Astrocyte (in vitro differentiated cells and primary cell): ENCODE results near the gene ANO3. TPM values are rescaled to one million over a fixed set of nuclear protein-coding genes. Genes with fewer than 3 reads are reported as not detected.

Experiments
- DNase-seq: peaks from one replicate; pipeline ENCODE4 v3.0.0-alpha.2; 2010; ENCODE audit warnings: low read depth
- FAIRE-seq: peaks from 2 replicates; lab custom pipeline; 2011; peaks lifted over from hg19 to GRCh38; lab: Jason Lieb, UNC
- H2AFZ ChIP-seq: 2 replicates; pipeline ENCODE4 v1.6.0; 2012; ENCODE audit warnings: low read depth, low read length, inconsistent platforms
- H3K27ac ChIP-seq: 2 replicates; pipeline ENCODE4 v1.5.1; 2011; ENCODE audit warnings: low read depth, low read length, inconsistent platforms
- H3K27me3 ChIP-seq: 2 replicates; pipeline ENCODE4 v1.6.0; 2011; ENCODE audit warnings: low read length, inconsistent platforms; ENCODE audit not compliant: insufficient read depth
- H3K36me3 ChIP-seq: 2 replicates; pipeline ENCODE4 v1.5.1; 2011; ENCODE audit warnings: low read length, inconsistent platforms; ENCODE audit not compliant: insufficient read depth
- H3K4me1 ChIP-seq: 2 replicates; pipeline ENCODE4 v1.5.1; 2011; ENCODE audit warnings: low read length, inconsistent platforms; ENCODE audit not compliant: insufficient read depth
- H3K4me2 ChIP-seq: 2 replicates; pipeline ENCODE4 v1.6.0; 2012; ENCODE audit warnings: low read length, inconsistent platforms
- H3K4me3 ChIP-seq: 2 replicates; pipeline ENCODE4 v1.5.1; 2011; ENCODE audit warnings: low read depth, mild to moderate bottlenecking, low read length, inconsistent platforms; ENCODE audit not compliant: insufficient read depth
- H3K79me2 ChIP-seq: 2 replicates; pipeline ENCODE4 v1.6.0; 2012; ENCODE audit warnings: mild to moderate bottlenecking, low read length, inconsistent platforms; ENCODE audit not compliant: insufficient read depth
- H3K9ac ChIP-seq: 2 replicates; pipeline ENCODE4 v1.6.0; 2012; ENCODE audit warnings: mild to moderate bottlenecking, low read length, inconsistent platforms
- H3K9me3 ChIP-seq: 2 replicates; pipeline ENCODE4 v1.5.1; 2012; ENCODE audit warnings: low read depth, mild to moderate bottlenecking, low read length, inconsistent platforms; ENCODE audit not compliant: insufficient read depth
- H4K20me1 ChIP-seq: 2 replicates; pipeline ENCODE4 v1.6.0; 2012; ENCODE audit warnings: low read length, inconsistent platforms; ENCODE audit not compliant: insufficient read depth
- H3K27ac Mint-ChIP-seq: one replicate; pipeline ENCODE4 v1.8.0; 2021; ENCODE audit warnings: mild to moderate bottlenecking, mixed read lengths; ENCODE audit not compliant: unreplicated experiment
- H3K27me3 Mint-ChIP-seq: one replicate; pipeline ENCODE4 v1.8.0; 2021; ENCODE audit warnings: low read depth, mixed read lengths; ENCODE audit not compliant: unreplicated experiment
- H3K36me3 Mint-ChIP-seq: one replicate; pipeline ENCODE4 v1.8.0; 2021; ENCODE audit warnings: low read depth, mixed read lengths; ENCODE audit not compliant: unreplicated experiment
- H3K4me1 Mint-ChIP-seq: one replicate; pipeline ENCODE4 v1.8.0; 2021; ENCODE audit warnings: low read depth, mixed read lengths; ENCODE audit not compliant: unreplicated experiment
- H3K4me3 Mint-ChIP-seq: one replicate; pipeline ENCODE4 v1.8.0; 2021; ENCODE audit warnings: mild to moderate bottlenecking, moderate library complexity, mixed read lengths; ENCODE audit not compliant: unreplicated experiment
- H3K9me3 Mint-ChIP-seq: one replicate; pipeline ENCODE4 v1.8.0; 2021; ENCODE audit warnings: mild to moderate bottlenecking, mixed read lengths; ENCODE audit not compliant: unreplicated experiment
- CTCF ChIP-seq: IDR thresholded peaks from 2 replicates; pipeline ENCODE4 v1.5.1; 2011; ENCODE audit warnings: low read depth, mild to moderate bottlenecking, inconsistent platforms, low read length, moderate library complexity; ENCODE audit not compliant: insufficient read depth
- EZH2 ChIP-seq: IDR thresholded peaks from 2 replicates; pipeline ENCODE4 v1.6.1; 2012; ENCODE audit warnings: mild to moderate bottlenecking, low read length, inconsistent platforms; ENCODE audit not compliant: insufficient read depth
- total RNA-seq: library from RNA; stranded (reverse); gene quantifications from 2 replicates; pipeline ENCODE4 v1.2.1, GENCODE V29; 2021

The ANO3 gene
- total RNA-seq, 1 donor from 2014 or later = 0.11 TPM

DNA sequence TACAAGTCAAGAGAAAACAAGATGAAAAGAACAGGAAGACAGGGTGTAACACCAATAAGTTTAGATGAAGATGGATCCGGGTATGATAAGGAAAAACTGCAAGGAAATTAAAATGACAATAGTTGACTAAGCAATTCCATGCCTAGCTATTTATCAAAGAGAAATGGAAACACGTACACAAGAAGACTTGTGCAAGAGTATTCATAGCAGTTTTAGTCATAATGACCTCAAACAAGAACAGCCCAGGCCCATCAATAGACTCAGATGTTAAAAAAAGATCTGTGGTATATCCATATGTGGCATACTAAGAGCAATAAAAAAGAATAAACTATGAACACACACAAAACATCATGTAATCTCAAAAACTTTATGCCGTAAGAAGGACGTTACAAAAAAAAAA is 356.8 kb downstream of the ANO3 start:
- no peaks in the 10 kb centered on the region for H3K27me3 ChIP-seq
- H2AFZ ChIP-seq = no peak overlapping the region
- Mint-ChIP-seq H3K4me3 (no peak overlapping the region), H3K27me3 (no peaks in the 10 kb centered on the region), H3K9me3 (no peaks in the 10 kb centered on the region), H3K36me3 (no peaks in the 10 kb centered on the region), H3K4me1 (no peaks in the 10 kb centered on the region), H3K27ac (no peak overlapping the region)
- H3K4me1 ChIP-seq = no peaks in the 10 kb centered on the region
- no peaks in the 10 kb centered on the region for H3K79me2 ChIP-seq
- TF ChIP-seq CTCF = no peak
- TF ChIP-seq EZH2 = no peak
- no peak overlapping the region for H3K4me2 ChIP-seq
- no peaks in the 10 kb centered on the region for H3K9me3 ChIP-seq
- H3K36me3 ChIP-seq = no peaks in the 10 kb centered on the region
- no peak overlapping the region for H3K9ac ChIP-seq
- no peak overlapping the region for H3K4me3 ChIP-seq
- no peak overlapping the region for H3K27ac ChIP-seq
- no peak for FAIRE-seq
- H4K20me1 ChIP-seq = no peaks in the 10 kb centered on the region
- no peak for DNase-seq

GRCh38 chr11:26696330-26696729 is 364.4 kb downstream of the ANO3 start:
- H3K27ac ChIP-seq = no peak overlapping the region
- H3K27ac Mint-ChIP-seq = no peak overlapping the region
- FAIRE-seq = no peak

DNA sequence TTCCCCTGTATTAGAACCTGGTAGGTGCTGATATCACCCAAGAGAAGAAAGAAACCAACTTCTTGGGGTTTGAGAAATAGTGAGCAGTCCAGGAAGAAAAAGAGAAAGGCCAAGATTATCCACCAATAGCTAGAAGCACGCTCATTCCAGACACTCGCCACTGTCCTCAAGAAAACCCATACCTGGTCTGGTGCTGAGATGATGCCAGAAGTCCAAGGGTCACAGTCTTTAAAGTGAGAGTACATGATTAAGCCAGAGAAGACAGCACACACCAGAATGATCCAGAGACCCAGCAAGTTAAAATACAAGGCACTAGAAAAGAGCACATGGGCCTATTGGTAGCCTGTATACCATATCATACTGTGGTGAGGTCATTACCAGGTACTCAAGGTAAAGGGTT is 366.3 kb downstream of the ANO3 start:
- DNase-seq (no peak), FAIRE-seq (no peak)
- no peaks in the 10 kb centered on the region for H3K27me3 ChIP-seq
- TF ChIP-seq EZH2 (no peak), CTCF (no peak)
- H3K4me1 ChIP-seq = no peaks in the 10 kb centered on the region
- no peaks in the 10 kb centered on the region for H3K27me3 Mint-ChIP-seq
- H3K79me2 ChIP-seq = no peaks in the 10 kb centered on the region
- H4K20me1 ChIP-seq = no peaks in the 10 kb centered on the region
- no peak overlapping the region for H3K4me3 Mint-ChIP-seq
- H3K27ac Mint-ChIP-seq = no peak overlapping the region
- no peaks in the 10 kb centered on the region for H3K36me3 ChIP-seq
- H3K4me3 ChIP-seq = no peak overlapping the region
- no peak overlapping the region for H3K9ac ChIP-seq
- no peak overlapping the region for H2AFZ ChIP-seq
- no peak overlapping the region for H3K27ac ChIP-seq
- no peaks in the 10 kb centered on the region for H3K36me3 Mint-ChIP-seq
- H3K4me1 Mint-ChIP-seq = no peaks in the 10 kb centered on the region
- H3K9me3 Mint-ChIP-seq = no peaks in the 10 kb centered on the region
- no peaks in the 10 kb centered on the region for H3K9me3 ChIP-seq
- no peak overlapping the region for H3K4me2 ChIP-seq

More at GRCh38 chr11:26696330-26696729, 364.4 kb downstream of the ANO3 start:
- H3K9me3 Mint-ChIP-seq = no peaks in the 10 kb centered on the region
- no peaks in the 10 kb centered on the region for H3K36me3 ChIP-seq
- H3K27me3 Mint-ChIP-seq = no peaks in the 10 kb centered on the region
- no peaks in the 10 kb centered on the region for H4K20me1 ChIP-seq
- no peaks in the 10 kb centered on the region for H3K4me1 ChIP-seq
- H3K4me3 Mint-ChIP-seq = no peak overlapping the region
- no peaks in the 10 kb centered on the region for H3K36me3 Mint-ChIP-seq
- no peak for TF ChIP-seq EZH2
- H3K27me3 ChIP-seq = no peaks in the 10 kb centered on the region
- H2AFZ ChIP-seq = no peak overlapping the region
- H3K79me2 ChIP-seq = no peaks in the 10 kb centered on the region
- H3K9me3 ChIP-seq = no peaks in the 10 kb centered on the region
- no peak overlapping the region for H3K9ac ChIP-seq
- no peaks in the 10 kb centered on the region for H3K4me1 Mint-ChIP-seq
- no peak overlapping the region for H3K4me2 ChIP-seq
- DNase-seq = no peak
- H3K4me3 ChIP-seq = no peak overlapping the region
